A673 (cell line): ENCODE results near the gene HSP90AB1. TPM values are rescaled to one million over a fixed set of nuclear protein-coding genes. Genes with fewer than 3 reads are reported as not detected.

Source experiments
- BruUV-seq: library from RNA; stranded (reverse); fragments of 400-500 nt; replicated peaks from 2 replicates; lab custom pipeline; 2021; lab: Mats Ljungman, UMichigan
- CTCF ChIA-PET: fragments of 300-600 bp; sonication (Branson Sonifier 250); formaldehyde crosslinking; loops from one replicate; lab custom pipeline; 2022; ENCODE audit warnings: antibody characterized with exemption; lab: Charles Lee
- POLR2A ChIA-PET: fragments of 300-600 bp; sonication (Branson Sonifier 250); formaldehyde crosslinking; loops from one replicate; lab custom pipeline; 2022; ENCODE audit warnings: antibody characterized with exemption; ENCODE audit not compliant: low non-redundant PET; lab: Charles Lee
- DNase-seq: peaks from one replicate; pipeline ENCODE4 v3.0.0-alpha.2; 2015; ENCODE audit warnings: low spot score
- H3K27ac ChIP-seq: fragments of 200-600 bp; sonication (generic); 2 replicates; pipeline ENCODE4 v1.5.1; 2016; ENCODE audit warnings: mixed run types, low read depth, mild to moderate bottlenecking, mixed read lengths, antibody characterized with exemption, low read length; ENCODE audit not compliant: poor library complexity, severe bottlenecking
- H3K27me3 ChIP-seq: fragments of 200-600 bp; sonication (generic); replicated peaks from 2 replicates; pipeline ENCODE4 v1.6.1; 2017; ENCODE audit warnings: mixed run types, low read depth, mild to moderate bottlenecking, mixed read lengths, antibody characterized with exemption, low read length; ENCODE audit not compliant: insufficient read depth, poor library complexity
- H3K36me3 ChIP-seq: fragments of 200-600 bp; sonication (generic); 2 replicates; pipeline ENCODE4 v1.6.1; 2016; ENCODE audit warnings: mixed run types, mild to moderate bottlenecking, mixed read lengths, antibody characterized with exemption, low read length; ENCODE audit not compliant: insufficient read depth, poor library complexity, severe bottlenecking
- H3K4me1 ChIP-seq: fragments of 200-600 bp; sonication (generic); 2 replicates; pipeline ENCODE4 v1.6.1; 2017; ENCODE audit warnings: mixed run types, mild to moderate bottlenecking, mixed read lengths, antibody characterized with exemption, low read length; ENCODE audit not compliant: insufficient read depth, poor library complexity, severe bottlenecking
- H3K4me3 ChIP-seq: fragments of 200-600 bp; sonication (generic); 2 replicates; pipeline ENCODE4 v1.5.1; 2016; ENCODE audit warnings: low read depth, mixed run types, mild to moderate bottlenecking, mixed read lengths, low read length; ENCODE audit not compliant: poor library complexity, severe bottlenecking
- H3K9me3 ChIP-seq: fragments of 200-600 bp; sonication (generic); 2 replicates; pipeline ENCODE4 v1.6.1; 2016; ENCODE audit warnings: mixed run types, low read depth, mild to moderate bottlenecking, mixed read lengths, antibody characterized with exemption, low read length; ENCODE audit not compliant: poor library complexity, severe bottlenecking
- CTCF ChIP-seq: fragments of 300-800, 200-600 bp; sonication (generic); conservative IDR thresholded peaks from 2 replicates; pipeline ENCODE4 v1.5.1; 2017; ENCODE audit warnings: low read depth, mild to moderate bottlenecking, antibody characterized with exemption, low read length, moderate library complexity, mixed read lengths
- EZH2 ChIP-seq: fragments of 200-600 bp; sonication (generic); IDR thresholded peaks from 2 replicates; pipeline ENCODE4 v1.6.1; 2017; ENCODE audit warnings: borderline replicate concordance, low read depth, mild to moderate bottlenecking, mixed read lengths, antibody characterized with exemption, low read length; ENCODE audit not compliant: poor library complexity, severe bottlenecking
- intact Hi-C: fragments of 100-400 bp; cut with micrococcal nuclease; formaldehyde crosslinking; loops from one replicate; pipeline ENCODE4 v1.10.0; 2022; ENCODE audit not compliant: unreplicated experiment
- total RNA-seq: library from RNA; stranded (reverse); gene quantifications from 2 replicates; pipeline ENCODE4 v1.2.3, GENCODE V29; 2021

HSP90AB1 gene
- total RNA-seq, 1 experiment from 2014 or later: 1,581 TPM

GRCh38 chr6:44251576-44252524, 4.9 kb downstream of the HSP90AB1 start:
- no TSS peak for BruUV-seq
- no peak for TF ChIP-seq CTCF
- no peak for TF ChIP-seq EZH2
- intact Hi-C loops: no loop called here
- CTCF ChIA-PET: no interaction called here
- POLR2A ChIA-PET: interaction anchor here (0.6 to 0.7 kb wide), 2 partner anchors 21 to 80 kb away, joined by 3 to 4 read pairs; no protein-coding TSS in a partner anchor
- Histone ChIP-seq H3K36me3 (peaks cover 74% of the 10 kb centered on the region), H3K4me3 (no peak overlapping the region), H3K4me1 (peaks cover 30% of the 10 kb centered on the region), H3K27ac (no peak overlapping the region), H3K9me3 (no peaks in the 10 kb centered on the region), H3K27me3 (no peaks in the 10 kb centered on the region)
- DNase-seq: no peak

- H3K36me3 ChIP-seq: peaks cover 67% of the 10 kb centered on the region
- DNase-seq: peak; percentile 79
- peaks cover 30% of the 10 kb centered on the region for H3K4me1 ChIP-seq
- no peak overlapping the region for H3K27ac ChIP-seq
- H3K9me3 ChIP-seq: no peaks in the 10 kb centered on the region
- H3K4me3 ChIP-seq: no peak overlapping the region
- BruUV-seq: TSS peak; percentile 17
- no peak for TF ChIP-seq EZH2
- TF ChIP-seq CTCF: peak; percentile 65
- ChIA-PET POLR2A (no interaction called here), CTCF (interaction anchor here (0.6 to 1.0 kb wide), 2 partner anchors 9 to 120 kb away, joined by 3 read pairs; no protein-coding TSS in a partner anchor)
- intact Hi-C loops: no loop called here
- no peaks in the 10 kb centered on the region for H3K27me3 ChIP-seq
Observed at GRCh38 chr6:44253307-44254101, 6.6 kb downstream of the HSP90AB1 start.

GRCh38 chr6:44254191-44255104, 7.5 kb downstream of the HSP90AB1 start:
- no peak for TF ChIP-seq CTCF
- TF ChIP-seq EZH2: no peak
- ChIA-PET POLR2A (no interaction called here), CTCF (interaction anchor here (1.0 kb wide), 1 partner anchor 10 kb away, joined by 3 read pairs; no protein-coding TSS in a partner anchor)
- Histone ChIP-seq H3K4me1 (peaks cover 21% of the 10 kb centered on the region), H3K36me3 (peaks cover 57% of the 10 kb centered on the region), H3K27me3 (no peaks in the 10 kb centered on the region), H3K4me3 (no peak overlapping the region), H3K9me3 (no peaks in the 10 kb centered on the region), H3K27ac (peak overlapping the region; percentile 8)
- intact Hi-C loops: no loop called here
- TSS peak; percentile 33 for BruUV-seq
- peak; percentile 25 for DNase-seq
